Right ventricle myocardium superior (tissue), 1 donor: ENCODE results near the gene GTF2E1. TPM values are rescaled to one million over a fixed set of nuclear protein-coding genes. Genes with fewer than 3 reads are reported as not detected.

Source experiments
- total RNA-seq: library from RNA; stranded (reverse); fragmentation: NEBNext Ultra II Directional; extraction: Animal tissue kit (Norgen Biotek cat#: 25700); gene quantifications from one replicate; pipeline ENCODE4 v1.2.1, GENCODE V29; 2021
- donor health status: DM: no; HTN: yes; CAD: no; lungs with severe emphysema.

Gene GTF2E1
- total RNA-seq, 1 donor from 2014 or later: 12.2 TPM

Other genes with a start within 250 kb of the GTF2E1 start
- 570 TPM for gene NDUFB4, start 146.4 kb upstream of the GTF2E1 start, total RNA-seq
- not detected for gene HGD, start 60.5 kb upstream of the GTF2E1 start, total RNA-seq
- 17.9 TPM for gene RABL3, start 228 bp upstream of the GTF2E1 start, total RNA-seq
- not detected for gene STXBP5L, start 165.5 kb downstream of the GTF2E1 start, total RNA-seq